Amniotic stem cell (primary cell): Measurements from ENCODE around the gene RDH13.
"Not testable (repeated sequence)": the region's sequence is repeated elsewhere in the genome, so short reads cannot be mapped to it uniquely, and the experiment has no call there.

ENCODE experiments used
- DNase-seq: peaks from one replicate; lab custom pipeline; 2025; lab: John Stamatoyannopoulos, UW

RDH13 gene

GRCh38 chr19:55015126-55015525, 47.8 kb downstream of the RDH13 start:
- no peak for DNase-seq

GRCh38 chr19:55014714-55015113, 48.2 kb downstream of the RDH13 start:
- DNase-seq = no peak

- no peak for DNase-seq
Observed at GRCh38 chr19:55013596-55013995, 49.4 kb downstream of the RDH13 start.

- DNase-seq = no peak
Observed at GRCh38 chr19:55012306-55012705, 50.6 kb downstream of the RDH13 start.

- not testable (repeated sequence) for DNase-seq
Observed at GRCh38 chr19:55010561-55010960, 52.4 kb downstream of the RDH13 start.

- DNase-seq = not testable (repeated sequence)
Observed at GRCh38 chr19:55008781-55009180, 54.2 kb downstream of the RDH13 start.

- DNase-seq = not testable (repeated sequence)
Observed at GRCh38 chr19:55008189-55008588, 54.8 kb downstream of the RDH13 start.

- DNase-seq = not testable (repeated sequence)
Observed at GRCh38 chr19:55007537-55007936, 55.4 kb downstream of the RDH13 start.

- DNase-seq = not testable (repeated sequence)
Observed at GRCh38 chr19:55006795-55007194, 56.2 kb downstream of the RDH13 start.

GRCh38 chr19:55005684-55006488, 57.1 kb downstream of the RDH13 start:
- DNase-seq = no peak

GRCh38 chr19:55000761-55001160, 62.2 kb downstream of the RDH13 start:
- no peak for DNase-seq

- not testable (repeated sequence) for DNase-seq
Observed at GRCh38 chr19:54998751-54999239, 64.2 kb downstream of the RDH13 start.

- no peak for DNase-seq
Observed at GRCh38 chr19:54995561-54995960, 67.4 kb downstream of the RDH13 start.
